Ascending aorta (tissue), 2 donors: ENCODE measurements around the gene TMBIM4. TPM values are rescaled to one million over a fixed set of nuclear protein-coding genes. Genes with fewer than 3 reads are reported as not detected.

Experiments
- DNase-seq, 2 donors: peaks; one replicate each; pipeline ENCODE4 v3.0.0-alpha.2; 2019; ENCODE audit warnings: low spot score in 2 of 2
- H3K27ac ChIP-seq, 2 donors: fragments of 200-600 bp; sonication (generic); one replicate each; pipeline ENCODE4 v1.5.1; 2016 to 2017; ENCODE audit warnings: mild to moderate bottlenecking in 1 of 2
- H3K27me3 ChIP-seq: fragments of 200-600 bp; sonication (generic); one replicate; pipeline ENCODE4 v1.5.1; 2017
- H3K36me3 ChIP-seq, 2 donors: fragments of 200-600 bp; sonication (generic); one replicate each; pipeline ENCODE4 v1.5.1; 2016
- H3K4me1 ChIP-seq, 2 donors: fragments of 200-600 bp; sonication (generic); one replicate each; pipeline ENCODE4 v1.5.1; 2016 to 2017; ENCODE audit warnings: mild to moderate bottlenecking in 1 of 2
- H3K4me3 ChIP-seq, 2 donors: fragments of 200-600 bp; sonication (generic); one replicate each; pipeline ENCODE4 v1.5.1; 2016 to 2017; ENCODE audit warnings: mild to moderate bottlenecking in 1 of 2
- H3K9me3 ChIP-seq, 2 donors: fragments of 200-600 bp; sonication (generic); one replicate each; pipeline ENCODE4 v1.5.1; 2016
- CTCF ChIP-seq, 3 experiments: fragments of 200-600 bp in 2 of 3; fragments of 450-650 bp in 1 of 3; sonication (generic) in 2 of 3; IDR thresholded peaks; one replicate each; pipeline ENCODE4 v1.5.1; 2016 to 2019; ENCODE audit warnings: antibody characterized with exemption in 3 of 3, mild to moderate bottlenecking in 1 of 3, moderate library complexity in 1 of 3
- intact Hi-C: fragments of 100-400 bp; cut with DNase I; formaldehyde crosslinking; loops from one replicate; pipeline ENCODE4 v1.15.1; 2023
- total RNA-seq: library from RNA; depleted of rRNA; stranded (reverse); fragments of >200 nt; gene quantifications from one replicate; pipeline ENCODE4 v1.1.0, GENCODE V29; 2016

TMBIM4 gene
- total RNA-seq, 1 donor from 2014 or later, result 114 TPM

DNA sequence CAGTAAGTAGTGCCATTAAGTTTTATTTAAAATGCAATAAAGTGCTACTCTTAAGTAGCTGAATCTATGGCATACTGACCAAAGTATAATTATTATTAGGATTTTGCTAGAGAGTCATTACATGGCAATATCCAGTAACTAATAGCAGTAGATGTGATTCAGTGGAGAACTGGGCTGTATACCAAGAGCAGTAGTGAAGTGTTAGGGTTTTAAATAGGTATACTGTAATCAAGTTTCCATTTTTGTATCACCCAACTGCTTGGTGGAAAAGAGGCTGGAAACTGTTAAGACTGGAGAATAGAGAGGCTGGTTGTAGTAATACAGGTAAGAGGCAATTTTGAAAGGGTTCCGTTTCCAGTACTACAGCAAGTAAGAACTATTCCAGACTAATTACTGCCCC lies 25.9 kb downstream of the TMBIM4 start:
- no peak for TF ChIP-seq CTCF (IDR thresholded peaks at IDR 0.05)
- Histone ChIP-seq H3K4me3 (no peak overlapping the region), H3K27ac (no peak overlapping the region), H3K4me1 (no peaks in the 10 kb centered on the region), H3K9me3 (peaks cover 11 to 21% of the 10 kb centered on the region in 2 donors), H3K27me3 (no peaks in the 10 kb centered on the region), H3K36me3 (peaks cover 13 to 45% of the 10 kb centered on the region in 2 donors)
- no peak for DNase-seq
- intact Hi-C loops, result no loop called here

- H3K27ac ChIP-seq, result no peak overlapping the region
- H3K36me3 ChIP-seq, result peaks cover 13 to 42% of the 10 kb centered on the region in 2 donors
- peaks cover 11 to 21% of the 10 kb centered on the region in 2 donors for H3K9me3 ChIP-seq
- no peaks in the 10 kb centered on the region for H3K27me3 ChIP-seq
- H3K4me1 ChIP-seq, result no peaks in the 10 kb centered on the region
- intact Hi-C loops, result no loop called here
- TF ChIP-seq CTCF (IDR thresholded peaks at IDR 0.05), result no peak
- no peak for DNase-seq
- no peak overlapping the region for H3K4me3 ChIP-seq
Measured at GRCh38 chr12:66142826-66143225, 27.0 kb downstream of the TMBIM4 start.

DNA sequence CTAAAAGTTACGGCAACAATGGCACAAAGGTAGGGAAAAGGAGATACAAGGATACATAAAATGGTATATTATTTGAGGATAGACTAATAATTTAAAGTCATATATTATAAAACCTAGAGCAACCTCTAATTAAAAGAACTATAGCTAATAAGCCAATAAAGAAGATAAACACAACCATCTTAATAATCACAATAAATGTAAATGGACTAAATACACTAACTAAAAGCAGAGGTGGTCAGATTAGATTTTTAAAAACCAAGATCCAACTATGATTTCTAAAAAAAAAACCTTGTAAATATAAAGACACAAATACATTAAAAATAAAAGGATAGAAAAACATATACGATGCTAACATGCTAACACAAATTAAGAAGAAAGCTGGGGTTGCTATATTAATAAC lies 28.5 kb downstream of the TMBIM4 start:
- H3K9me3 ChIP-seq, result peaks cover 11 to 21% of the 10 kb centered on the region in 2 donors
- no peak for TF ChIP-seq CTCF (IDR thresholded peaks at IDR 0.05)
- no peak overlapping the region for H3K27ac ChIP-seq
- H3K27me3 ChIP-seq, result no peaks in the 10 kb centered on the region
- DNase-seq, result no peak
- no peaks in the 10 kb centered on the region for H3K4me1 ChIP-seq
- H3K36me3 ChIP-seq, result peaks cover 26 to 57% of the 10 kb centered on the region in 2 donors
- intact Hi-C loops, result no loop called here
- H3K4me3 ChIP-seq, result no peak overlapping the region

- no peaks in the 10 kb centered on the region for H3K4me1 ChIP-seq
- intact Hi-C loops, result no loop called here
- H3K27ac ChIP-seq, result no peak overlapping the region
- peaks cover 11 to 21% of the 10 kb centered on the region in 2 donors for H3K9me3 ChIP-seq
- no peaks in the 10 kb centered on the region for H3K27me3 ChIP-seq
- TF ChIP-seq CTCF (IDR thresholded peaks at IDR 0.05), result no peak
- H3K4me3 ChIP-seq, result no peak overlapping the region
- no peak for DNase-seq
- peaks cover 27 to 59% of the 10 kb centered on the region in 2 donors for H3K36me3 ChIP-seq
Measured at GRCh38 chr12:66140731-66141130, 29.1 kb downstream of the TMBIM4 start.

DNA sequence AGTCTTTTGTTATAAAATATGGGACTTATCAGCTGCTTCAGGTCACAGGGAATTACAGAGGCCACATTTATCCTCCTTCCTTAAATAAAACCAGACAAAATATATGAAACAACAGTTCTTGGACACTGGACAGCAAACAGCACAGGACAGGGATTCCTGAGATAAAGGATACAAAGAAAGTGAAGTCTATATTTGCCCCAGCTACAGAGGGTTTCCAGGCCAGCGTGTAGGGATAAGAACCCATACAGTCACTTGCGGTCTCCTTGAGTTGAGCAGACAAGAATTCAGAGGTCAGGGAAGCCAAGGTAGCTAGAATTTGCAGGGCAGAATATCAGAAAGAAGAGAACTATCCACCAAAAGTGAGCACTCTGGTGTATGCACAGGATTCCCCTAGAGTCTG lies 30.5 kb downstream of the TMBIM4 start:
- Histone ChIP-seq H3K4me3 (no peak overlapping the region), H3K9me3 (peaks cover 11 to 21% of the 10 kb centered on the region in 2 donors), H3K4me1 (no peaks in the 10 kb centered on the region), H3K36me3 (peaks cover 27 to 59% of the 10 kb centered on the region in 2 donors), H3K27ac (no peak overlapping the region), H3K27me3 (no peaks in the 10 kb centered on the region)
- no peak for TF ChIP-seq CTCF (IDR thresholded peaks at IDR 0.05)
- intact Hi-C loops, result no loop called here
- no peak for DNase-seq

DNA sequence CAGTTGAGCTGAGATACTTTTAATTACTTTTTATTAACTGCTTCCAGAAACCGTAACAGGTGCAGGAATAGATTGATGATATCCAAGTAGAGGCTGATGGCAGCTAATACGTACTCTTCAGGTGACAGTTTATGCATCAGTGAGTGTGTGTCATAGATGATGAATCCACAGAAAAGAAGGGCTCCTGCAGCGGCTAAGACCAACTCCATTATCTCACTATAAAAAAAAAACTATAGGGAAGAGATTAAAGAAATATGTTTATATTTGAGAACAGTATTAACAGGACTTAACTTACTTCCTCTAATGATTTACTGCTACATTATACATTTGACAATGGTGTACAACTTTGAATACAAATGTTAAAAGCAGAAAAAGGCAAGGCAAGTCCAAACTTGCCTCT lies 31.9 kb downstream of the TMBIM4 start:
- no peaks in the 10 kb centered on the region for H3K27me3 ChIP-seq
- H3K4me1 ChIP-seq, result no peaks in the 10 kb centered on the region
- no peak overlapping the region for H3K27ac ChIP-seq
- H3K36me3 ChIP-seq, result peaks cover 19 to 47% of the 10 kb centered on the region in 2 donors
- H3K4me3 ChIP-seq, result no peak overlapping the region
- intact Hi-C loops, result no loop called here
- DNase-seq, result no peak
- TF ChIP-seq CTCF (IDR thresholded peaks at IDR 0.05), result no peak
- H3K9me3 ChIP-seq, result peaks cover 11 to 21% of the 10 kb centered on the region in 2 donors
